KBM-7 (cell line): ENCODE measurements around the gene ATF5.
A peak's percentile ranks its signal among the peaks of the same experiment; 100 is the strongest.
"Not testable (repeated sequence)": the region's sequence is repeated elsewhere in the genome, so short reads cannot be mapped to it uniquely, and the experiment has no call there.

Source experiments
- DNase-seq: peaks from one replicate; pipeline ENCODE4 v3.0.0-alpha.2; 2015
- in situ Hi-C: fragments of 300-500 bp; cut with MboI; formaldehyde crosslinking; loops from 2 replicates; pipeline ENCODE4 v1.14.3; 2020; ENCODE audit warnings: low sequenced_read_pairs, low pct_unique_long_range_greater_than_20kb, mixed read lengths

Gene ATF5

GRCh38 chr19:49960980-49961379 is 32.0 kb downstream of the ATF5 start, which contains the start of gene SIGLEC11:
Gene SIGLEC11 (minus strand): TSS chr19:49961172. CDS start chr19:49961081, 91 bp downstream.
- in situ Hi-C loops, DNase-seq: not testable (repeated sequence)

- in situ Hi-C loops: no loop called here
These were observed 39.4 kb downstream of the ATF5 start for GRCh38 chr19:49968279-49968922.

GRCh38 chr19:49969355-49969754 is 40.4 kb downstream of the ATF5 start:
- in situ Hi-C loops, DNase-seq: not testable (repeated sequence)

More at GRCh38 chr19:49968279-49968922, 39.4 kb downstream of the ATF5 start:
- peak; percentile 23 for DNase-seq

DNA sequence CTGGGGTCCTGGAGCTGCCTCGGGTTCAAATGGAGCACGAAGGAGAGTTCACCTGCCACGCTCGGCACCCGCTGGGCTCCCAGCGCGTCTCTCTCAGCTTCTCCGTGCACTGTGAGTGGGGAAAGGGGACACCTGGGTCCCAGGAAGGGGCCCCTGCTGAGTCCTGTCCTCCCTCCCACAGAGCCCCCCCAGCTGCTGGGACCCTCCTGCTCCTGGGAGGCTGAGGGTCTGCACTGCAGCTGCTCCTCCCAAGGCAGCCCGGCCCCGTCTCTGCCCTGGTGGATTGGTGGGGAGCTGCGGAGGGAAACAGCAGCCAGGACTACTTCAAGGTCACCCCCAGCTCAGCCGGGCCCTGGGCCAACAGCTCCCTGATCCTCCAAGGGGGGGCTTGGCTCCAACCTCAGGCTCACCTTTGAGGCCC is 43.0 kb downstream of the ATF5 start:
- in situ Hi-C loops: no loop called here

GRCh38 chr19:49972841-49973240 is 43.8 kb downstream of the ATF5 start:
- in situ Hi-C loops: no loop called here
- no peak for DNase-seq

More for the DNA sequence above, 43.0 kb downstream of the ATF5 start:
- no peak for DNase-seq

GRCh38 chr19:49973987-49974386 is 45.0 kb downstream of the ATF5 start:
- peak; percentile 43 for DNase-seq
- in situ Hi-C loops: no loop called here

GRCh38 chr19:49975051-49975450 is 46.0 kb downstream of the ATF5 start:
- in situ Hi-C loops: no loop called here

DNA sequence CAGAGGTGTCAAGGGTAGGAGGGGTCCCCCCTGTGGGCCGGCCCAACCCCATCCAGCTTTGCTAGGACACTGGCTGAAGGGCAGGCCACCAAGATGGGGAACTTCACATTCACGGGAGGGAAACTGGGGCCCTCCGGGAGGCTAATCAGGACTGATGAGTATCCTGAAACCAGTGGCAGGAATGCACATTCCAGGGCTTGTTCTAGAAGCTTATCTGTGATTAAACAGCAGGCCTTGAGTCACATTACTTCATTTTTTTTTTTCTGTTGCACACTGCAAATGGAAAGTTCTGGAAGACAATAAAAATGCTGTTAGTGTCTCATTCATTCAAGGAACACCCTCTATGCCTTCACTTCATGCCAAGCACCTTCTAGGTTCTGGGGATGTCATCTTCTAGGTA is 47.5 kb downstream of the ATF5 start:
- no peak for DNase-seq
- in situ Hi-C loops: no loop called here

More at GRCh38 chr19:49975051-49975450, 46.0 kb downstream of the ATF5 start:
- no peak for DNase-seq

- no peak for DNase-seq
- in situ Hi-C loops: no loop called here
These were observed 48.1 kb downstream of the ATF5 start for GRCh38 chr19:49977076-49977475.

DNA sequence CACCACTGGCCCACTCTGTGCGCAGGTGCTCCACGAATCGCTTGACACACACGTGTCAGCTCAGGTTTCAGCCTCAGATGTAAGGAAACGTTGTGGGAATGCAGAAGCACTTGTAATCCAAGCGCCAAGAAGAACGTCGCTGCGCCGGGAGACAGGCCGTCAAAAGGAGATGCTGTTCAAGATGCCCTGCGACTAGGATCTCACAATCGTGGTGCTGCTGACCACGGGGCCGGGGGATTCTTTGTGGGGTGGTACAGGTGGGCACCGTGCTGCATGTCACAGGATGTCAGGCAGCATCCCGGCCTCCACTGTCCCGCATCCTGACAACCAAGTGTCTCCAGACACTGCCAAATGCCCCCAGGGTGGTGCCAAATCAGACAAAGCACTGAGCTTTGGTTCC is 48.9 kb downstream of the ATF5 start:
- DNase-seq: no peak
- in situ Hi-C loops: no loop called here

GRCh38 chr19:49978324-49978723 is 49.3 kb downstream of the ATF5 start:
- in situ Hi-C loops: no loop called here
- DNase-seq: no peak

DNA sequence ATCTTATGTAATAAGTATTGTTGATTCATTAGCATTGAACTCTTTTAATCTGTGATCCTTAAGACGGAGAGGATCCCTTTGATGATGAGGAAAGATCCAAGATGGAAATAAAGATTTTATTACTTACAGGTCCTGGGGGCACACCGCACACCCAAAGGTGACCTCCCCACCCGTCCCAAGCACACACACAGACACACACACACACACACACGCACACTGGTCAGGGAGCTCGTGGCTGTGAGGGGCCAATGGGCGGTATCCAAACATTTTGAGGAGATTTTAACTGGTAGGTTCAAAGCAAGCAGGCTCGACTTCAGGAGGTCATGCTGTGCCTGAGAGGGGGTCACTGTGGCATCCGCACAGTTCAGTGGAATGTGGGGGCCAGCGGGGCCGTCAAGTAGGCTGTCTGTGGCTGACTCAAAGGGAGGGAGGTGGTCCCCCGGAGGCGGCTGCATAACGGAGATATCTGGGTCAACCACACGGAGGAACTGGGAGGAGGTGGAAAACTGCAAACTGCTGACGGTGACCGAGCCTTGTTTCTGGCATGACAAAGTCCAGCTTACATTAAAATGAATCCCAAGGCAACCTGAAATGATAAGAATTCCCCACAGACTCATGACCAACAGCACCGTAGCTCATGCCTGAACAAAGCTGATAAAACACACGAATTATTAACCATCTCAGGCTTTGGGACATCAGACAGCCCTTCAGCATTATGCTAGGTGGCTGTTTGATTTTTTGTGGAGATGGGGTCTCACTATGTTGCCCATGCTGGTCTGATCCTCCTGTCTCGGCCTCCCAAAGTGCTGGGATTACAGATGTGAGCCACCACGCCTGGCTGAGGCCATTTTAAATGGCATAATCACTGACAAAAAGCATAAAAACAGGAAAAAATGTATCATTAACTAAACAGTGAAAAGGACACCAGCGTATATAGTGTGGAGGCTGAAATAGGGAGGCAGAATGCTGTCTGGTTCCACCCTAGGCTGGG is 52.9 kb downstream of the ATF5 start:
- in situ Hi-C loops: no loop called here

More for the DNA sequence above, 52.9 kb downstream of the ATF5 start:
- DNase-seq: no peak
